Measurements from ENCODE around the gene UCKL1.
A peak's percentile ranks its signal among the peaks of the same experiment; 100 is the strongest.
"Not testable (repeated sequence)": the region's sequence is repeated elsewhere in the genome, so short reads cannot be mapped to it uniquely, and the experiment has no call there.

Gene UCKL1

GRCh38 chr20:63955827-63956663 lies at the start of gene UCKL1:
UCKL1 (minus strand) TSS chr20:63956416; CDS start chr20:63956372, 44 bp downstream.
- peak; percentile 87 for DNase-seq

- no peak for DNase-seq
Measured at GRCh38 chr20:64005394-64005793, 49.2 kb upstream of the UCKL1 start.

GRCh38 chr20:64003960-64004725 lies 47.9 kb upstream of the UCKL1 start:
- no peak for DNase-seq

GRCh38 chr20:64001607-64002011 lies 45.4 kb upstream of the UCKL1 start:
- DNase-seq, result no peak

GRCh38 chr20:64000906-64001305 lies 44.7 kb upstream of the UCKL1 start:
- DNase-seq, result no peak

GRCh38 chr20:63982937-63983336 lies 26.7 kb upstream of the UCKL1 start:
- no peak for DNase-seq

GRCh38 chr20:63980806-63981728 lies 24.9 kb upstream of the UCKL1 start, which contains the start of gene PRPF6:
PRPF6 (plus strand) TSS chr20:63981132; CDS start chr20:63981246, 114 bp downstream.
- peak; percentile 94 for DNase-seq

GRCh38 chr20:63980317-63980805 lies 24.1 kb upstream of the UCKL1 start:
- no peak for DNase-seq

GRCh38 chr20:63979557-63980316 lies 23.5 kb upstream of the UCKL1 start, which contains the start of gene SAMD10:
SAMD10 (minus strand) TSS chr20:63979642; CDS start chr20:63979467, 175 bp downstream.
- peak; percentile 62 for DNase-seq

- DNase-seq, result no peak
Measured at GRCh38 chr20:63979229-63979556, 23.0 kb upstream of the UCKL1 start.

GRCh38 chr20:63978319-63979228 lies 22.4 kb upstream of the UCKL1 start:
- DNase-seq, result peak; percentile 41

GRCh38 chr20:63977739-63978276 lies 21.6 kb upstream of the UCKL1 start:
- peak; percentile 61 for DNase-seq

GRCh38 chr20:63976980-63977738 lies 20.9 kb upstream of the UCKL1 start:
- no peak for DNase-seq

- DNase-seq, result not testable (repeated sequence)
Measured at GRCh38 chr20:63976511-63976910, 20.3 kb upstream of the UCKL1 start.

GRCh38 chr20:63974402-63975200 lies 18.4 kb upstream of the UCKL1 start:
- DNase-seq, result no peak

GRCh38 chr20:63973636-63974401 lies 17.6 kb upstream of the UCKL1 start:
- peak; percentile 79 for DNase-seq

GRCh38 chr20:63973160-63973479 lies 16.9 kb upstream of the UCKL1 start:
- DNase-seq, result no peak
